Measurements from ENCODE around the gene UBXN4. TPM values are rescaled to one million over a fixed set of nuclear protein-coding genes. Genes with fewer than 3 reads are reported as not detected.
A peak's percentile ranks its signal among the peaks of the same experiment; 100 is the strongest.

Gene UBXN4
- total and polyA plus RNA-seq, 12 donors: 50.0 to 145 (median 96.3) TPM

DNA sequence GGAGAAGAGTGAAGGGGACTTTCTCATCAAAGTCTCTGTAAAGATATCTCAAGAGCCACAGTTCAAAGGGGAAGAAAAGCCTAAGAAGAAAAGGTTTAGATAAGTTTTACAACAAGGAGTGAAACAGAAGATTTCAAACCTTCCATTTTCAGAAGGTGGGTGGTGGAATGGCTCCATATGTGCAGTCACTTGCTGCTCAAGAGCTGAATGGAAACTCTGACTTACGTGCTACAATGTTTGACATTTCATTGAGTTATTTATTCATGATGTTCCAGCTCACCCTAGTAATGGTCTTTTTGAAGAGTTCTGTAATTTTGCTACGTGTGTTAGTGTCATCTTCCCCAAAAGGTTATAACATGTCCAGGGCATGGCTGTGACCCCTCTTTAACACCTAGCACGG, 73.6 kb downstream of the UBXN4 start:
- Histone ChIP-seq H3K4me1 (replicated peaks in 1 of 2) (no peaks in the 10 kb centered on the region), H3K4me3 (no peak overlapping the region), H3K9me3 (replicated peaks in 1 of 3) (no peaks in the 10 kb centered on the region), H3K36me3 (replicated peaks in 1 of 2) (no peaks in the 10 kb centered on the region), H3K27ac (no peak overlapping the region), H3K27me3 (no peaks in the 10 kb centered on the region)
- TF ChIP-seq POLR2A (IDR thresholded peaks at IDR 0.05): no peak
- no peak for DNase-seq
- WGBS, 4 donors: 74 to 84% (median 75%) methylated on average over 3 of the region's 3 CpGs
- intact Hi-C loops (cut with DNase I): no loop called here

DNA sequence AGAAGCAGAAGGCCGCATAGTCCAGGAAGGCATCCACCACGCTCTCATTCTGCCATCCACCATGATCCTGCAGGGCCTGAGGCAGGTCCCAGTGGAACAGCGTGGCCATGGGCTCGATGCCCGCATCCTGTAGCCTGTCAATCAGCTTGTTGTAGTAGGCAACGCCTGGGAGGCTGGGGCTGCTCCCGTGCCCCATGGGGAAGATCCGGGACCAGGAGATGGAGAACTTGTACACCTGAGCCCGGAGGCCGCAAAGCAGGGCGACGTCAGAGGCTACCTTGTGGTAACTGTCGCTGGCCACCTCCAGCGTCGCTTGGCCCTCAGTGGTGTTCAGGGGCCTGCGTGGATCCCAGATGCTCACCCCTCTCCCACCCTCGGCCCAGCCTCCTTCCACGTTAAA, 75.8 kb downstream of the UBXN4 start:
- intact Hi-C loops (cut with DNase I): no loop called here
- TF ChIP-seq POLR2A (IDR thresholded peaks at IDR 0.05): no peak
- TF ChIP-seq, protein P1, sequence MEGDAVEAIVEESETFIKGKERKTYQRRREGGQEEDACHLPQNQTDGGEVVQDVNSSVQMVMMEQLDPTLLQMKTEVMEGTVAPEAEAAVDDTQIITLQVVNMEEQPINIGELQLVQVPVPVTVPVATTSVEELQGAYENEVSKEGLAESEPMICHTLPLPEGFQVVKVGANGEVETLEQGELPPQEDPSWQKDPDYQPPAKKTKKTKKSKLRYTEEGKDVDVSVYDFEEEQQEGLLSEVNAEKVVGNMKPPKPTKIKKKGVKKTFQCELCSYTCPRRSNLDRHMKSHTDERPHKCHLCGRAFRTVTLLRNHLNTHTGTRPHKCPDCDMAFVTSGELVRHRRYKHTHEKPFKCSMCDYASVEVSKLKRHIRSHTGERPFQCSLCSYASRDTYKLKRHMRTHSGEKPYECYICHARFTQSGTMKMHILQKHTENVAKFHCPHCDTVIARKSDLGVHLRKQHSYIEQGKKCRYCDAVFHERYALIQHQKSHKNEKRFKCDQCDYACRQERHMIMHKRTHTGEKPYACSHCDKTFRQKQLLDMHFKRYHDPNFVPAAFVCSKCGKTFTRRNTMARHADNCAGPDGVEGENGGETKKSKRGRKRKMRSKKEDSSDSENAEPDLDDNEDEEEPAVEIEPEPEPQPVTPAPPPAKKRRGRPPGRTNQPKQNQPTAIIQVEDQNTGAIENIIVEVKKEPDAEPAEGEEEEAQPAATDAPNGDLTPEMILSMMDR (IDR thresholded peaks at IDR 0.05): no peak
- WGBS, 4 donors: 86 to 89% (median 87%) methylated on average over 9 to 18 of the region's 18 CpGs
- H3K27me3 ChIP-seq: no peaks in the 10 kb centered on the region
- no peaks in the 10 kb centered on the region for H3K36me3 ChIP-seq (replicated peaks in 1 of 2)
- H3K9me3 ChIP-seq (replicated peaks in 1 of 3): no peaks in the 10 kb centered on the region
- no peak for DNase-seq
- no peak overlapping the region for H3K27ac ChIP-seq
- no peaks in the 10 kb centered on the region for H3K4me1 ChIP-seq (replicated peaks in 1 of 2)
- H3K4me3 ChIP-seq: no peak overlapping the region

DNA sequence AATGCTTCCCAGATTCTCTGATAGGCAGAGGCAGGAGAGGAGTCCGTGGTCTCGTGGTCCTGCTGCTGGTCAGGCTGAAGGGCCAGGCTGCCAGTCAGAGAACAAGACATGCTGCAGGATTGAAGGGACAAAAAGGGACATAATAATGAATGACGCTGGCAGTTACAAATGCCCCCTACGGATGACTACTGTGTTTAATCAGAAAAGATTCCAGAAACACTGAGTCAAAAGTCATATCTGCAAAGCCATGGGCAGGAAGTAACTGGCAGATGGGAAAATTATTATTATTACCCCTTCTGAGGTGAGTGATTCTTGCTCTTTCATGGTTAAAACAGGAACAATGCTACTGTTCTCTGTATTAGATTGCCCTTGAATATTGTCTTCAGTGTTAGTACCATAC, 76.3 kb downstream of the UBXN4 start:
- WGBS, 4 donors: 67 to 76% (median 70%) methylated on average over 4 of the region's 4 CpGs
- TF ChIP-seq, protein P1 (IDR thresholded peaks at IDR 0.05): no peak
- no peak for TF ChIP-seq POLR2A (IDR thresholded peaks at IDR 0.05)
- Histone ChIP-seq H3K27ac (no peak overlapping the region), H3K4me3 (no peak overlapping the region), H3K9me3 (replicated peaks in 1 of 3) (no peaks in the 10 kb centered on the region), H3K4me1 (replicated peaks in 1 of 2) (no peaks in the 10 kb centered on the region), H3K36me3 (replicated peaks in 1 of 2) (no peaks in the 10 kb centered on the region), H3K27me3 (no peaks in the 10 kb centered on the region)
- no peak for DNase-seq
- intact Hi-C loops (cut with DNase I): no loop called here

DNA sequence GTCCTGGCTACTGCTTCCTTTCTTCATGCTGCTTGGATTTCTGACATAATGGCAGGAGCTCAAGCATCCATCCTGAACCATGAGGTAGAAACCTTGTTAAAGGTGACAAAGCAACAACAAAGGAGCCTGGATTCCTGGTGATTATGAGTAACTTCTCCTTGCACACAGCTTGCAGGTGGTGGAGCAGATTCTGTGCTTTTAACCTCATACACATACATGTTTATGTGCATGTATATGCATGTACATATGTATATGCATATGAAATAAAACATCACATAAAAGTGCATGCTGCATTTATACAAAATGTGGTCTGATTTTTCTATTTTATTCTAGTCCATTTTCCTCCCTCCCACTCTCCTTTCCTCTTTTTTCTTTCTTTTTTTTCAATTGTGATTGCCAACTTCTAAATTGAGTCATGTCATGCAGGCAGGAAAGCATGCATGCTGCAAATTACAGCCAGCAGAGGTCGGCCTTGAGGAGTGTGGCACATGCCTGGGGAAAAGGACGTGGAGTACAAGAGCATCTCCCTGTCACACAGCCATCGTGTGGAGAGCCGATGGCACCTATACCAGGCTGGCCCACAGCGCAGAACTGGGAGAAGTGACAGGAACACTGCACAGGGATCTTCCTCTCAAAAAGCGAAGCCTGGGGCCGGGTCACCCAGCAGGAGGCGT, 77.4 kb downstream of the UBXN4 start:
- DNase-seq: peak in 1 of 7 donors; percentile 8
- 58 to 71% (median 62%) methylated on average over 5 to 8 of the region's 8 CpGs for WGBS, 4 donors
- no peaks in the 10 kb centered on the region for H3K4me1 ChIP-seq (replicated peaks in 1 of 2)
- intact Hi-C loops (cut with DNase I): no loop called here
- no peaks in the 10 kb centered on the region for H3K36me3 ChIP-seq (replicated peaks in 1 of 2)
- TF ChIP-seq POLR2A (IDR thresholded peaks at IDR 0.05): no peak
- TF ChIP-seq, protein P1 (IDR thresholded peaks at IDR 0.05): no peak
- no peaks in the 10 kb centered on the region for H3K27me3 ChIP-seq
- no peak overlapping the region for H3K27ac ChIP-seq
- no peaks in the 10 kb centered on the region for H3K9me3 ChIP-seq (replicated peaks in 1 of 3)
- no peak overlapping the region for H3K4me3 ChIP-seq

DNA sequence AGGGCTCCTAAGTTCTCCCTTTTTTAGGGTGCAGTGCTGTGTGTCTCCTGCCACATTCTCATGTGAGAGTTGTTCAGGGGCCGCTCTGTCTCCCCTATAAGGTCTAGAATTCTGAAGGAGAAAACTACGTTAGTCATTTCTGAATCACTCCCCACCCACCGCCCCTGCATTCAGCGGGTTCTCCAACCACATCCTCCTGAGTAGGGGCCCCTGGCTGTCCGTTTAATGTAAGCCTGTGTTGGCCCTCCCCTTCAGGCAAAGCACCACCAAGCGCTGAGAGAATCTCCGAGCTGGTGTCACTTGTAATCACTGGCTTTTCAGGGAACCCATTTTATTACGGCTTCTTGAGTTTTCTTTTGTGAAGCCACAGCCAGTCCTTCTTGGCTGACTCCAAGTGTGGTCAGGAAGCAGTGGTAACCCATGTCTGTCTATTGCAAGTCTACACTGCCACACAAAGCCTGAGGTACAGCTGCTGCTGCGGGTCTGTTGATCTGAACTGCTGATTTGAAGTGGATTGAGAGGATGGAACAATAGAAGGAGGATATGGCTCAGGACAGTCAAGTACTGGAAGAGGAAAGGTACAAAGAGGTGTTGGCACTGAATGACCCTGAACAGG, 78.5 kb downstream of the UBXN4 start:
- Histone ChIP-seq H3K9me3 (replicated peaks in 1 of 3) (no peaks in the 10 kb centered on the region), H3K36me3 (replicated peaks in 1 of 2) (no peaks in the 10 kb centered on the region), H3K4me1 (replicated peaks in 1 of 2) (no peaks in the 10 kb centered on the region), H3K4me3 (no peak overlapping the region), H3K27ac (no peak overlapping the region), H3K27me3 (no peaks in the 10 kb centered on the region)
- 52 to 77% (median 60%) methylated on average over 6 to 9 of the region's 9 CpGs for WGBS, 4 donors
- no peak for DNase-seq
- intact Hi-C loops (cut with DNase I): no loop called here
- TF ChIP-seq POLR2A (IDR thresholded peaks at IDR 0.05): no peak
- TF ChIP-seq, protein P1 (IDR thresholded peaks at IDR 0.05): no peak
